ENCODE data around the gene PCIF1. TPM values are rescaled to one million over a fixed set of nuclear protein-coding genes. Genes with fewer than 3 reads are reported as not detected.
"Not testable (repeated sequence)": the region's sequence is repeated elsewhere in the genome, so short reads cannot be mapped to it uniquely, and the experiment has no call there.

The PCIF1 gene
- total and polyA plus RNA-seq, 9 of the 15 experiments (the other 6 are each of a cell fraction or from before 2014, with no cell fraction given): 5.8 to 29.4 (median 11.3) TPM

GRCh38 chr20:45927071-45927878 lies 7.2 kb upstream of the PCIF1 start:
- ATAC-seq (peak; percentile 27; the same call in 2 of the 3 replicates), FAIRE-seq (no peak), DNase-seq (ENCODE audit: extremely low read depth in 1 of 4, low spot score in 3 of 4) (no peak)
- CTCF ChIA-PET (ENCODE audit: low intra/inter-chr PET ratio): no interaction called here
- Histone ChIP-seq H3K9me3 (replicated peaks; ENCODE audit: control insufficient read depth, insufficient read depth, low read depth, low read length) (no peaks in the 10 kb centered on the region), H3K36me3 (ENCODE audit: control insufficient read depth, insufficient read depth, low read length) (no peaks in the 10 kb centered on the region), H4K20me1 (replicated peaks; ENCODE audit: control insufficient read depth, insufficient read depth, low read length) (peaks cover 3% of the 10 kb centered on the region; the same call in 1 of the 2 replicates), H3K4me2 (ENCODE audit: insufficient read depth, low read length) (no peak overlapping the region), H3K9me1 (ENCODE audit: control insufficient read depth, insufficient read depth, low read length) (no peaks in the 10 kb centered on the region), H3K27ac (ENCODE audit: extremely low read depth, low read depth, low read length) (no peak overlapping the region), H3K27me3 (ENCODE audit: control insufficient read depth in 2 of 2, insufficient read depth in 2 of 2, low read length in 2 of 2) (no peaks in the 10 kb centered on the region; a peak in 1 of 5 replicates), H3K9ac (ENCODE audit: insufficient read depth in 1 of 2, low read depth in 2 of 2, low read length in 2 of 2) (no peak overlapping the region), H3K79me2 (ENCODE audit: control insufficient read depth, insufficient read depth, low read length) (no peaks in the 10 kb centered on the region), H2AFZ (ENCODE audit: low read depth, low read length) (no peak overlapping the region), H3K4me3 (no peak overlapping the region), H3K4me1 (replicated peaks in 1 of 2; ENCODE audit: control insufficient read depth in 2 of 2, insufficient read depth in 2 of 2, low read length in 2 of 2) (peaks cover 5% of the 10 kb centered on the region in 2 experiments; a peak in 4 of 5 replicates)
- intact Hi-C loops (cut with micrococcal nuclease) (no loop called here), in situ Hi-C loops (cut with MboI) (no loop called here)
- 36% methylated on average over 14 of the region's 14 CpGs for whole genome bisulfite sequencing (ENCODE audit: insufficient coverage, low coverage, missing lambda C conversion rate)
- TF ChIP-seq SMARCC2 (IDR thresholded peaks at IDR 0.05; ENCODE audit: low read depth) (no peak), ZFP36 (IDR thresholded peaks at IDR 0.05; ENCODE audit: low read depth, low read length, partially characterized antibody) (peak; percentile 95), WHSC1 (IDR thresholded peaks at IDR 0.05; ENCODE audit: low read length) (no peak), ESRRB (CRISPR knock-in tag; IDR thresholded peaks at IDR 0.05; ENCODE audit: borderline replicate concordance) (no peak), DEAF1 (CRISPR knock-in tag; IDR thresholded peaks at IDR 0.05) (no peak), HNRNPUL1 (IDR thresholded peaks at IDR 0.05; ENCODE audit: low read length) (no peak), ZNF766 (CRISPR knock-in tag; conservative IDR thresholded peaks at IDR 0.05) (no peak)
- POLR2A ChIA-PET: interaction anchor here (0.6 to 8.0 kb wide), 5 partner anchors 6 to 80 kb away, joined by 3 to 91 read pairs (median 4); partner anchors contain the start of gene PCIF1
- BruUV-seq (replicated peaks): no TSS peak

DNA sequence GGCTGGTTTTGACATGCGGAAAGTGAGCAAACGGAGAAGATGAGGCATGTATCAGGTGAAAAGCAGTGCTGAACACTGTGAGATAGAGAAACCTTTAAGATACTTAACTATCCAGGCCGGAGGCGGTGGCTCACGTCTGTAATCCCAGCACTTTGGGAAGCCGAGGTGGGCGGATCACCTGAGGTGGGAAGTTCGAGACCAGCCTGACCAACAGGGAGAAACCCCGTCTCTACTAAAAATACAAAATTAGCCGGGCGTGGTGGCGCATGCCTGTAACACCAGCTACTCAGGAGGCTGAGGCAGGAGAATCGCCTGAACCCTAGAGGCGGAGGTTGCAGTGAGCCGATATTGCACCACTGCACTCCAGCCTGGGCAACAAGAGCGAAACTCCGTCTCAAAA lies 2.8 kb upstream of the PCIF1 start:
- H3K9me3 ChIP-seq (replicated peaks; ENCODE audit: control insufficient read depth, insufficient read depth, low read depth, low read length); DNase-seq (ENCODE audit: extremely low read depth in 1 of 4, low spot score in 3 of 4); H3K9me1 ChIP-seq (ENCODE audit: control insufficient read depth, insufficient read depth, low read length); H4K20me1 ChIP-seq (replicated peaks; ENCODE audit: control insufficient read depth, insufficient read depth, low read length); H3K27me3 ChIP-seq (ENCODE audit: control insufficient read depth in 2 of 2, insufficient read depth in 2 of 2, low read length in 2 of 2); H3K4me3 ChIP-seq; H3K4me2 ChIP-seq (ENCODE audit: insufficient read depth, low read length); H3K36me3 ChIP-seq (ENCODE audit: control insufficient read depth, insufficient read depth, low read length); ATAC-seq; BruUV-seq (replicated peaks); in situ Hi-C loops (cut with MboI); H3K9ac ChIP-seq (ENCODE audit: insufficient read depth in 1 of 2, low read depth in 2 of 2, low read length in 2 of 2); FAIRE-seq; CTCF ChIA-PET (ENCODE audit: low intra/inter-chr PET ratio); H2AFZ ChIP-seq (ENCODE audit: low read depth, low read length); H3K27ac ChIP-seq (ENCODE audit: extremely low read depth, low read depth, low read length): not testable (repeated sequence)
- peaks cover 12 to 20% of the 10 kb centered on the region in 2 experiments; a peak in 4 of 5 replicates for H3K4me1 ChIP-seq (replicated peaks in 1 of 2; ENCODE audit: control insufficient read depth in 2 of 2, insufficient read depth in 2 of 2, low read length in 2 of 2)
- WGBS (ENCODE audit: insufficient coverage, low coverage, missing lambda C conversion rate): 88% methylated on average over 14 of the region's 17 CpGs
- POLR2A ChIA-PET: interaction anchor here (4.9 kb wide), 1 partner anchor 9 kb away, joined by 91 read pairs; no protein-coding TSS in a partner anchor
- intact Hi-C loops (cut with micrococcal nuclease): loop anchor here (10.0 kb wide), 1 partner anchor 137 kb away; the partner anchor contains the start of genes DNTTIP1 and WFDC3
- H3K79me2 ChIP-seq (ENCODE audit: control insufficient read depth, insufficient read depth, low read length): peaks cover 15% of the 10 kb centered on the region

Data from K562 (cell line).